Stimulated activated CD4-positive, alpha-beta T cell treated with anti-CD3 and anti-CD28 coated beads, TNF-alpha, amount 100 ng/mL, for 48 hours (primary cell): Measurements from ENCODE around the gene TAOK2.
A peak's percentile ranks its signal among the peaks of the same experiment; 100 is the strongest.
"Not testable (repeated sequence)": the region's sequence is repeated elsewhere in the genome, so short reads cannot be mapped to it uniquely, and the experiment has no call there.

Experiments used
- DNase-seq, 3 donors: peaks; one replicate each; pipeline ENCODE4 v3.0.0-alpha.2; 2020; ENCODE audit warnings: low read depth in 3 of 3

The TAOK2 gene

GRCh38 chr16:30003670-30004423 lies 30.2 kb downstream of the TAOK2 start:
- DNase-seq, result no peak

- DNase-seq, result no peak
Measured at GRCh38 chr16:30004424-30004776, 30.7 kb downstream of the TAOK2 start.

GRCh38 chr16:30004811-30005242 lies 31.2 kb downstream of the TAOK2 start:
- no peak for DNase-seq

- no peak for DNase-seq
Measured at GRCh38 chr16:30005341-30006094, 31.9 kb downstream of the TAOK2 start.

GRCh38 chr16:30006095-30006473 lies 32.4 kb downstream of the TAOK2 start:
- no peak for DNase-seq

- DNase-seq, result no peak
Measured at GRCh38 chr16:30006659-30007377, 33.1 kb downstream of the TAOK2 start.

- DNase-seq, result no peak
Measured at GRCh38 chr16:30007378-30007895, 33.8 kb downstream of the TAOK2 start.

- DNase-seq, result no peak
Measured at GRCh38 chr16:30009085-30009862, 35.6 kb downstream of the TAOK2 start.

GRCh38 chr16:30009990-30010843 lies 36.5 kb downstream of the TAOK2 start:
- no peak for DNase-seq

- peak in 1 of 3 donors; percentile 33 for DNase-seq
Measured at GRCh38 chr16:30010844-30011713, 37.4 kb downstream of the TAOK2 start, which contains the start of gene DOC2A. DOC2A (minus strand) TSS chr16:30011027; CDS start chr16:30010222, 805 bp downstream.

GRCh38 chr16:30011714-30012504 lies 38.2 kb downstream of the TAOK2 start:
- no peak for DNase-seq

- not testable (repeated sequence) for DNase-seq
Measured at GRCh38 chr16:30012598-30012997, 38.9 kb downstream of the TAOK2 start.

GRCh38 chr16:30015450-30015849 lies 41.8 kb downstream of the TAOK2 start:
- not testable (repeated sequence) for DNase-seq

GRCh38 chr16:30016555-30017276 lies 43.0 kb downstream of the TAOK2 start:
- DNase-seq, result no peak

GRCh38 chr16:30017277-30017656 lies 43.6 kb downstream of the TAOK2 start:
- DNase-seq, result no peak

GRCh38 chr16:30017937-30018336 lies 44.3 kb downstream of the TAOK2 start:
- not testable (repeated sequence) for DNase-seq

GRCh38 chr16:30018731-30019158 lies 45.1 kb downstream of the TAOK2 start:
- no peak for DNase-seq

GRCh38 chr16:30022887-30023286 lies 49.2 kb downstream of the TAOK2 start, which contains the start of gene C16orf92:
C16orf92 (plus strand) TSS chr16:30023198; CDS start chr16:30023341, 143 bp downstream.
- DNase-seq, result no peak
